ENCODE measurements around the gene PMIS2. TPM values are rescaled to one million over a fixed set of nuclear protein-coding genes. Genes with fewer than 3 reads are reported as not detected.
"Not testable (repeated sequence)": the region's sequence is repeated elsewhere in the genome, so short reads cannot be mapped to it uniquely, and the experiment has no call there.

The PMIS2 gene
- total RNA-seq, 4 donors from 2014 or later, result not detected

DNA sequence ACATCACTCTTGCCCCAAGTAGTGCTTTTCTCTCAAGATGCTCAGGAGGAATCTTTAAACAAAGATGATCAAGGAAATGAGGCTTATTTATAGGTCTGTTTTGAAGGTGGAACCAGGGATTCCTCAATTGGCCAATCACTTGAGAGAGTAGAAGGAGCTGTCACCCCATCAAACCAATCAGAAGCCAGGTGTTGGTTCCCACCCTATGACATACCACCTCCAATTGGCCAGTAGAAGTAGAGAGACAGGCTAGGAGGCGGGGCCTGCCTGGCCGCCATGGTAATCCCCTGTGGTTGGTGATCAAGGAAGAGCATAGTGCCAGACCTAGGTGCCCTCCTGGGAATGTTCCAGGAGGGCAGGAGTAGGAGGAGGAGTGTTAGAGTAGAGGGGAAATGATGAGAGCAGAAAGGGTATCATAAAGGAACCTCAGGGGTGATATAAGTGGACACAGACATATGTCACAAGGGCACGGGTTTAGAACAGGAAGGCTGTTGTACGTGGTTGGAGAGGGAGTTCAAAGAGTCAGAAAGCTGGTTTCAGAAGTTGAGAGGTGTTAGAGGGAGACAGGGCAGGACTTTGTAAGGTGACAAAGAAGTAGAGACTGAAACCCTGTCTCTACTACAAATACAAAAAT lies 10.5 kb downstream of the PMIS2 start:
- Histone ChIP-seq H3K27me3 (peaks cover 33% of the 10 kb centered on the region), H3K36me3 (no peaks in the 10 kb centered on the region), H3K4me1 (no peaks in the 10 kb centered on the region), H3K4me3 (no peak overlapping the region), H3K27ac (no peak overlapping the region), H3K9me3 (no peaks in the 10 kb centered on the region)
- TF ChIP-seq POLR2AphosphoS5 (IDR thresholded peaks at IDR 0.05), result no peak
- TF ChIP-seq EP300 (IDR thresholded peaks at IDR 0.05), result no peak
- no peak for TF ChIP-seq POLR2A (IDR thresholded peaks at IDR 0.05)
- TF ChIP-seq, protein P1, sequence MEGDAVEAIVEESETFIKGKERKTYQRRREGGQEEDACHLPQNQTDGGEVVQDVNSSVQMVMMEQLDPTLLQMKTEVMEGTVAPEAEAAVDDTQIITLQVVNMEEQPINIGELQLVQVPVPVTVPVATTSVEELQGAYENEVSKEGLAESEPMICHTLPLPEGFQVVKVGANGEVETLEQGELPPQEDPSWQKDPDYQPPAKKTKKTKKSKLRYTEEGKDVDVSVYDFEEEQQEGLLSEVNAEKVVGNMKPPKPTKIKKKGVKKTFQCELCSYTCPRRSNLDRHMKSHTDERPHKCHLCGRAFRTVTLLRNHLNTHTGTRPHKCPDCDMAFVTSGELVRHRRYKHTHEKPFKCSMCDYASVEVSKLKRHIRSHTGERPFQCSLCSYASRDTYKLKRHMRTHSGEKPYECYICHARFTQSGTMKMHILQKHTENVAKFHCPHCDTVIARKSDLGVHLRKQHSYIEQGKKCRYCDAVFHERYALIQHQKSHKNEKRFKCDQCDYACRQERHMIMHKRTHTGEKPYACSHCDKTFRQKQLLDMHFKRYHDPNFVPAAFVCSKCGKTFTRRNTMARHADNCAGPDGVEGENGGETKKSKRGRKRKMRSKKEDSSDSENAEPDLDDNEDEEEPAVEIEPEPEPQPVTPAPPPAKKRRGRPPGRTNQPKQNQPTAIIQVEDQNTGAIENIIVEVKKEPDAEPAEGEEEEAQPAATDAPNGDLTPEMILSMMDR (IDR thresholded peaks at IDR 0.05), result no peak
- no peak for ATAC-seq
- 67 to 69% methylated on average over 4 of the region's 4 CpGs for WGBS, 2 donors (ENCODE audit: low coverage in 1 of 2)

DNA sequence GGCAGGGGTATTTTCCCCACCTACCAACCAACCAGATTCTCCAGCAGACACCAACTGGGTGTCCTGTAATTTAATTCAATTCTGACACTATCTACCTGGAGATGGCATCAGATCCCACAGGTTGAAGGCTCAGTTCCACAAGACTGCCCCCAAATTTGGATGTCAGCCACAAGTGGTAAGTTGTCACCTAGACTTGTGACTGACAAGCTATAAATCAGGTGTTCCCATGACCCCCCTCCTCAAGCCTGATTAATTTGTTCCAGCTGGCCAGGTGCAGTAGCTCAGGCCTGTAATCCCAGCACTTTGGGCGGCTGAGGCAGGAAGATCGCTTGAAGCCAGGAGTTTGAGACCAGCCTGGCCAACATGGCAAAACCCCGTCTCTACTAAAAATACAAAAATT lies 16.0 kb downstream of the PMIS2 start:
- WGBS, 2 donors (ENCODE audit: low coverage in 1 of 2), result no CpG with 5 or more reads among the region's 3 CpGs
- ATAC-seq, result no peak

DNA sequence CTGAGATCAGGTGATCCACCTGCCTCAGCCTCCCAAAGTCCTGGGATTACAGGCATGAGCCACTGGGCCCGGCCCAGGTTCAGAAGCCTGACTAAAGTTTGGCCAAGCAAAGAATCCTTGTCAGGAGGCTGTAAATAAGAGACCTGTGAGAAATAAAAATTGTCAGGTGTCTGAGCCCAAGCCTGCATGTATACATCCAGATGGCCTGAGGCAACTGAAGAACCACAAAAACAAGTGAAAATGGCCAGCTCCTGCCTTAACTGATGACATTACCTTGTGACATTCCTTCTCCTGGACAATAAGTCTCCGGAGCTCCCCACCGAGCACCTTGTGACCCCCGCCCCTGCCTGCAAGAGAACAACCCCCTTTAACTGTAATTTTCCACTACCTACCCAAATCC lies 18.5 kb downstream of the PMIS2 start:
- H3K27ac ChIP-seq, H3K4me3 ChIP-seq, H3K4me1 ChIP-seq, H3K36me3 ChIP-seq, ATAC-seq: not testable (repeated sequence)
- peaks cover 14% of the 10 kb centered on the region for H3K27me3 ChIP-seq
- WGBS, 2 donors (ENCODE audit: low coverage in 1 of 2), result 38 to 63% methylated on average over 1 to 3 of the region's 4 CpGs
- H3K9me3 ChIP-seq, result peaks cover 0 to 13% (median 0%) of the 10 kb centered on the region in 3 donors

More for the DNA sequence above, 16.0 kb downstream of the PMIS2 start:
- H3K4me3 ChIP-seq, result no peak overlapping the region
- H3K27ac ChIP-seq, result no peak overlapping the region
- no peaks in the 10 kb centered on the region for H3K36me3 ChIP-seq
- H3K9me3 ChIP-seq, result peaks cover 0 to under 1% (median 0%) of the 10 kb centered on the region in 3 donors
- peaks cover 14% of the 10 kb centered on the region for H3K27me3 ChIP-seq
- no peaks in the 10 kb centered on the region for H3K4me1 ChIP-seq
- TF ChIP-seq, protein P1 (IDR thresholded peaks at IDR 0.05), result no peak
- TF ChIP-seq POLR2A (IDR thresholded peaks at IDR 0.05), result no peak
- TF ChIP-seq EP300 (IDR thresholded peaks at IDR 0.05), result no peak
- no peak for TF ChIP-seq POLR2AphosphoS5 (IDR thresholded peaks at IDR 0.05)

DNA sequence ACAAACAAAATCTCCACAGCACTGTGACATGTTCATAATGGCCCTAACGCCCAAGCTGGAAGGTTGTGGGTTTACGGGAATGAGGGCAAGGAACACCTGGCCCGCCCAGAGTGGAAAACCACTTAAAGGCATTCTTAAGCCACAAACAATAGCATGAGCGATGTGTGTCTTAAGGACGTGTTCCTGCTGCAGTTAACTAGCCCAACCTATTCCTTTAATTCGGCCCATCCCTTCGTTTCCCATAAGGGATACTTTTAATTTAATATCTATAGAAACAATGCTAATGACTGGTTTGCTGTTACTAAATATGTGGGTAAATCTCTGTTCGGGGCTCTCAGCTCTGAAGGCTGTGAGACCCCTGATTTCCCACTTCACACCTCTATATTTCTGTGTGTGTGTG lies 21.2 kb downstream of the PMIS2 start:
- WGBS, 2 donors (ENCODE audit: low coverage in 1 of 2), result 79 to 88% methylated on average over 4 to 8 of the region's 8 CpGs

DNA sequence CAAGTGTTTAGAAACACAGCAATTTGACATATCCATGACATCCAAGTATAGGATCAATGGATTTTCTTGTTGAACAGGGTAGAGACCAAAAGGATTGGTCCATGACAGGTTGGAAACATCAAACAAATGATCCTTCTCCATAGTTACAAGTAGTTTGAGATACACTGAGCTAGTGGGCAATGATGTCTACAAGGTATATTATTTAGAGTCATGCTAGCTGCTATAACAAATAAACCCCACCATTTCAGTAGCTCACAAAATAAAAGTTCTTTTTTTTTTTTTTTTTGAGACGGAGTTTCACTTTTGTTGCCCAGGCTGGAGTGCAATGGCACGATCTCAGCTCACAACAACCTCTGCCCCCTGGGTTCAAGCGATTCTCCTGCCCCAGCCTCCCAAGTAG lies 21.7 kb downstream of the PMIS2 start:
- H3K27me3 ChIP-seq, result peaks cover 5% of the 10 kb centered on the region
- WGBS, 2 donors (ENCODE audit: low coverage in 1 of 2), result 73% methylated on average over 2 of the region's 3 CpGs
- TF ChIP-seq POLR2AphosphoS5 (IDR thresholded peaks at IDR 0.05) (no peak), POLR2A (IDR thresholded peaks at IDR 0.05) (no peak), EP300 (IDR thresholded peaks at IDR 0.05) (no peak)
- TF ChIP-seq, protein P1 (IDR thresholded peaks at IDR 0.05), result no peak
- H3K36me3 ChIP-seq, result no peaks in the 10 kb centered on the region
- no peak overlapping the region for H3K27ac ChIP-seq
- peaks cover 0 to 13% (median 0%) of the 10 kb centered on the region in 3 donors for H3K9me3 ChIP-seq
- H3K4me1 ChIP-seq, result peaks cover 0 to 8% (median 5%) of the 10 kb centered on the region in 3 donors
- no peak for ATAC-seq
- no peak overlapping the region for H3K4me3 ChIP-seq

More for the DNA sequence above, 21.2 kb downstream of the PMIS2 start:
- not testable (repeated sequence) for ATAC-seq, H3K4me1 ChIP-seq, H3K27me3 ChIP-seq, H3K4me3 ChIP-seq, H3K27ac ChIP-seq, H3K36me3 ChIP-seq
- H3K9me3 ChIP-seq, result peaks cover 0 to 13% (median 0%) of the 10 kb centered on the region in 3 donors

DNA sequence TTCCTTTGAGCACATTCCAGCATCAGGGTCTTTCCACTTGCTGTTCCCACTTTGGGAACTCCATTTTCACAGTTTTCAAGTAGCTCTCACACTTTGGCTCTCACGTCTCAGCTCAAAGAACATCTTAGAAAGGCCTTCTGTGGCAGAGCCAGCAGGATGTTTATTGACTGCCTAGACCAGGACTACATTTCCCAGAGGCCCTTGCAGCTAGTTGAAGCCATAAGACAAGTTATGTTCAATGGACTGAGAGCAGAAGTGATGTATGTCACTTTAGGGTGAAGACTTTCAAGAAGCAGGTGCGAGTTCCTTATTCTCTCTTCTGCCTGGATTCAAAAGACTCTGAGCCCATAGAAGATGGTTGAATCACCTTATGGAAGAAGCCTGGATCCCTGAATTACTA lies 22.3 kb downstream of the PMIS2 start:
- Histone ChIP-seq H3K36me3 (no peaks in the 10 kb centered on the region), H3K27me3 (peaks cover 3% of the 10 kb centered on the region), H3K27ac (no peak overlapping the region), H3K4me1 (peaks cover 0 to 14% (median 9%) of the 10 kb centered on the region in 3 donors), H3K4me3 (no peak overlapping the region), H3K9me3 (peaks cover 0 to 13% (median 0%) of the 10 kb centered on the region in 3 donors)
- TF ChIP-seq POLR2AphosphoS5 (IDR thresholded peaks at IDR 0.05), result no peak
- WGBS, 2 donors (ENCODE audit: low coverage in 1 of 2), result 66 to 67% methylated on average over 2 of the region's 2 CpGs
- ATAC-seq, result no peak
